LNCaP clone FGC (cell line): Measurements from ENCODE around the gene OR8D2.
A peak's percentile ranks its signal among the peaks of the same experiment; 100 is the strongest.

Experiments
- DNase-seq: peaks from one replicate; pipeline ENCODE4 v3.0.0-alpha.2; 2011; ENCODE audit warnings: low read depth
- H3K4me3 ChIP-seq: 2 replicates; pipeline ENCODE4 v1.5.1; 2011; ENCODE audit warnings: mild to moderate bottlenecking, low read depth, low read length, control low read depth
- TF ChIP-seq, protein P1 (sequence below): IDR thresholded peaks from 2 replicates; pipeline ENCODE4 v1.5.1; 2012; ENCODE audit warnings: mild to moderate bottlenecking; ENCODE audit not compliant: control insufficient read depth, insufficient read depth; ENCODE audit errors: extremely low read depth

The OR8D2 gene

GRCh38 chr11:124311670-124312069 lies 8.3 kb downstream of the OR8D2 start:
- DNase-seq, result no peak
- TF ChIP-seq, protein P1, sequence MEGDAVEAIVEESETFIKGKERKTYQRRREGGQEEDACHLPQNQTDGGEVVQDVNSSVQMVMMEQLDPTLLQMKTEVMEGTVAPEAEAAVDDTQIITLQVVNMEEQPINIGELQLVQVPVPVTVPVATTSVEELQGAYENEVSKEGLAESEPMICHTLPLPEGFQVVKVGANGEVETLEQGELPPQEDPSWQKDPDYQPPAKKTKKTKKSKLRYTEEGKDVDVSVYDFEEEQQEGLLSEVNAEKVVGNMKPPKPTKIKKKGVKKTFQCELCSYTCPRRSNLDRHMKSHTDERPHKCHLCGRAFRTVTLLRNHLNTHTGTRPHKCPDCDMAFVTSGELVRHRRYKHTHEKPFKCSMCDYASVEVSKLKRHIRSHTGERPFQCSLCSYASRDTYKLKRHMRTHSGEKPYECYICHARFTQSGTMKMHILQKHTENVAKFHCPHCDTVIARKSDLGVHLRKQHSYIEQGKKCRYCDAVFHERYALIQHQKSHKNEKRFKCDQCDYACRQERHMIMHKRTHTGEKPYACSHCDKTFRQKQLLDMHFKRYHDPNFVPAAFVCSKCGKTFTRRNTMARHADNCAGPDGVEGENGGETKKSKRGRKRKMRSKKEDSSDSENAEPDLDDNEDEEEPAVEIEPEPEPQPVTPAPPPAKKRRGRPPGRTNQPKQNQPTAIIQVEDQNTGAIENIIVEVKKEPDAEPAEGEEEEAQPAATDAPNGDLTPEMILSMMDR, result no peak
- H3K4me3 ChIP-seq, result no peak overlapping the region

DNA sequence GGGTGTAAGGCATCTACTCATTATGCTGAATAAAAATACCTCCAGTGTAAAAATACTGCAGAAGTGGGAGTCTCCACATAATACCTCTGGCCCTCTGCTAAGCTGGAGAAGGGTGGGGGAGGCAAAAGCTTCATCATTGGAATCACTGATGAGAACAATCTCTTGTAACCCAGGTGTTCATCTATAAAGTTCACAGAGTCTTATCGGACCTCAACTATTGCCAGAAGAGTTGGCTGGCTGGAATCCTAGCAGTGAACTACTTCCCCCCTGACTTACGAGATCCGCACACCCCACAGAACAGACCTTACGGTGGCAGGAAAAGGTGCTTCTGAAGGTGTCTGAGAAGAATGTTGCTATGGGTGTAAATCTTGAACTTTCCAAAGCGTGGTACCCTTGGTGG lies 8.7 kb downstream of the OR8D2 start:
- no peak for DNase-seq
- TF ChIP-seq, protein P1, result no peak
- H3K4me3 ChIP-seq, result no peak overlapping the region

DNA sequence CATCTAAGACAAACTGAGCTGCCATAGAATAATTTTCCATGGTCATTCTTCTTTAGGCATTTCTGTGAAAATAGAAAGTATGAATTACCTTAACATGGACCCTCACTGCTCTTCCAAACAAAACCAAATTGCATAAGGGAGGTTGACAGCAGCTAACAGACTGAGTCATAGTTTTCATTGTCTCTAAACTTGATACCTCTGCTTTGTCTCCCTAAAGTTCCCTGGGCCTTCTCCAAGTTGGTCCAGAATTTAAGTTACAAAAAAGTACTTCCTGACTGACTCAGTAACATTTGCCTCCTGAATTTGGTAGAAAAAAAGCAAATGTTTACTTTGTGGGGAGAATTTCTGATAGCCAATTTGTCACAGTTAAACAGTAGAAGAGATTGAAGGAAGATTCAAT lies 9.3 kb downstream of the OR8D2 start:
- TF ChIP-seq, protein P1, result no peak
- no peak for DNase-seq

DNA sequence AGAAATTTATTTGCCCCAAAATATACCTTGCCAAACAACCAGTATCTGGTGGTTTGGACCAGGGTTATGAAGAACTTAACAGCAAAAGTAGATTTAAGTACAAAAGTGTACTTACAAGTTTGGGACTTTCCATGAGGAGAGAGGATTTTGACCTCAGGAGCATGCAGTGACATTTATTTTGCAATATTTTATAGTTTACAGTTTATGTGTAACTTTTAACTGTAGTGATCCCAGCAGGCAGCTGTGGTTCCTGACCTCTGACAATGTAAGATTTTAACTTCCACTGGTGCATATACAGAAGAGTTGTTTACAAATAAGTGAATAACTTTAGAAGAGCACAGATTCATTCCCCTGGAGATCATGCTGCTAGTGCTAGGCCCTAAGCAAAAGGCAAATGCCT lies 12.9 kb downstream of the OR8D2 start:
- H3K4me3 ChIP-seq, result no peak overlapping the region
- TF ChIP-seq, protein P1, result no peak
- no peak for DNase-seq

More for the DNA sequence above, 9.3 kb downstream of the OR8D2 start:
- no peak overlapping the region for H3K4me3 ChIP-seq

GRCh38 chr11:124302347-124303125 lies 17.5 kb downstream of the OR8D2 start:
- peak; percentile 51 for DNase-seq
- H3K4me3 ChIP-seq, result no peak overlapping the region
- TF ChIP-seq, protein P1, result no peak

DNA sequence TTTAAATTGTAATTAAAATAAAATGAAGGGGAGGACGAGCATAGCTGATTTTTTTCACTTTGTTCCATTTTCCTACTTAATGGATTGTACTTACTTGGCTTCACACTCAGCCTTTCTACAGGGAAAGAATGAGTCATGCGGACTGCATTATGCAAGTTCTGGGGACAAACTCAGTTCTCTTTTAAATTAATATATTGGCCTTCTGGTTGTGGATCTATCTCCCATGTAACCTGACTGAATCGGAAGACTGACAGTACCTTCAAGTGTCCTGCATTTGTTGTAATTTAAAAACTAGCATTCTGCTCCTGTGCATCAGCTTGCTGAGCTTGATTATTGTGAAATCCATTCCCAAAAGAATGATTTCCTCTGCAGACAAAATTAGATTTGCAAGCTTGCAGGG lies 18.4 kb downstream of the OR8D2 start:
- DNase-seq, result no peak
- H3K4me3 ChIP-seq, result no peak overlapping the region
- TF ChIP-seq, protein P1, result no peak

DNA sequence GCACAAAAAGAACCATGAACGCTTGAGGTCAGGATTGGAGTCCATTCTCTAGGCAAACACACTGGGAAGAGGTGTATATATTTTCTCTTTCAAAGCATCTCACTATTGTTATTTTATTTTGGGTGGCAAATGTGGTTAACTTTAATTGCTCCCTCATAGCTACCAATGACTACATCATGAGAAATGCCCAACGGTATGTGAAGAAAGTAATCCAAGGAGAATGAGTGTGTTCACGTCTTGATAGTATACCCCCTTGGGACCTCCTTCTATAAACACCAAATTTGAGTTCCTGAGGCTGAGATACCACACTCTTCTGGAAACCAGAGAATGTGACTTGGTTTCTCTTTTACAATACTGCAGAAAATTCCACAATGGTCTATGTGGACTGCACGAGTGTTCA lies 22.1 kb downstream of the OR8D2 start:
- H3K4me3 ChIP-seq, result no peak overlapping the region

More for the DNA sequence above, 22.1 kb downstream of the OR8D2 start:
- no peak for DNase-seq
- TF ChIP-seq, protein P1, result no peak
